T-cell (primary cell): ENCODE data around the gene LRRC36. TPM values are rescaled to one million over a fixed set of nuclear protein-coding genes. Genes with fewer than 3 reads are reported as not detected.

Source experiments
- ATAC-seq, 4 experiments: fragments of 200-7000 bp in 3 of 4; fragments of 150-1000 bp in 1 of 4; cut with Tn5 transposase; replicated peaks in 1 of 4; 1 replicate in 3 of 4; 2 replicates in 1 of 4; pipeline ENCODE4 v1.10.0; 2021; ENCODE audit warnings: moderate library complexity in 3 of 4, mild to moderate bottlenecking in 2 of 4, moderate number of reproducible peaks in 1 of 4
- CTCF ChIA-PET, 2 donors: fragments of 300-600 bp; sonication (Branson Sonifier 250); formaldehyde crosslinking; loops; one replicate each; lab custom pipeline; 2022; ENCODE audit warnings: antibody characterized with exemption in 2 of 2; lab: Charles Lee
- POLR2A ChIA-PET, 2 donors: fragments of 300-600 bp; sonication (Branson Sonifier 250); formaldehyde crosslinking; loops; one replicate each; lab custom pipeline; 2022; ENCODE audit warnings: antibody characterized with exemption in 2 of 2; lab: Charles Lee
- DNase-seq, 35 experiments: peaks; one replicate each; pipeline versions ENCODE4 v3.0.0 to v3.0.0-alpha.2; 2013 to 2023
- H3K27ac ChIP-seq: one replicate; pipeline ENCODE4 v1.5.1; 2013; ENCODE audit warnings: low read length
- H3K27me3 ChIP-seq, 2 experiments: replicated peaks in 1 of 2; 1 replicate in 1 of 2; 2 replicates in 1 of 2; pipeline versions ENCODE4 v1.6.1 to v1.7.0; 2013; ENCODE audit warnings: low read length in 1 of 2, mixed read lengths in 1 of 2; ENCODE audit not compliant: control insufficient read depth in 2 of 2, insufficient read depth in 2 of 2; ENCODE audit errors: extremely low read depth in 1 of 2
- H3K36me3 ChIP-seq, 2 donors: 1 replicate in 1 of 2; 2 replicates in 1 of 2; pipeline versions ENCODE4 v1.6.1 to v1.7.0; 2013; ENCODE audit warnings: low read length in 1 of 2; ENCODE audit not compliant: control insufficient read depth in 2 of 2, insufficient read depth in 1 of 2; ENCODE audit errors: extremely low read depth in 1 of 2
- H3K4me1 ChIP-seq, 2 experiments: 1 replicate in 1 of 2; 2 replicates in 1 of 2; pipeline versions ENCODE4 v1.6.1 to v1.7.0; 2013; ENCODE audit warnings: low read length in 2 of 2, mixed read lengths in 1 of 2; ENCODE audit not compliant: insufficient read depth in 2 of 2, control insufficient read depth in 1 of 2; ENCODE audit errors: extremely low read depth in 1 of 2
- H3K4me3 ChIP-seq, 2 donors: 1 replicate in 1 of 2; 2 replicates in 1 of 2; pipeline versions ENCODE4 v1.5.1 to v1.7.0; 2013; ENCODE audit warnings: mild to moderate bottlenecking in 2 of 2, low read length in 1 of 2, moderate library complexity in 1 of 2; ENCODE audit not compliant: control insufficient read depth in 1 of 2; ENCODE audit errors: extremely low read depth in 1 of 2
- H3K9me3 ChIP-seq: 2 replicates; pipeline ENCODE4 v1.7.0; 2013
- H3K27ac Mint-ChIP-seq, 2 donors: one replicate each; pipeline ENCODE4 v1.8.0; 2020 to 2021; ENCODE audit warnings: mild to moderate bottlenecking in 2 of 2, mixed read lengths in 2 of 2
- H3K27me3 Mint-ChIP-seq, 2 donors: one replicate each; pipeline ENCODE4 v1.8.0; 2021 to 2022; ENCODE audit warnings: mixed read lengths in 2 of 2
- H3K36me3 Mint-ChIP-seq: one replicate; pipeline ENCODE4 v1.8.0; 2021; ENCODE audit warnings: mixed read lengths
- H3K4me1 Mint-ChIP-seq, 3 donors: one replicate each; pipeline ENCODE4 v1.8.0; 2020 to 2022; ENCODE audit warnings: mixed read lengths in 3 of 3, mild to moderate bottlenecking in 1 of 3
- H3K4me3 Mint-ChIP-seq, 3 donors: one replicate each; pipeline ENCODE4 v1.8.0; 2020 to 2022; ENCODE audit warnings: mild to moderate bottlenecking in 3 of 3, mixed read lengths in 3 of 3, moderate library complexity in 3 of 3
- H3K9me3 Mint-ChIP-seq, 3 donors: one replicate each; pipeline ENCODE4 v1.8.0; 2020 to 2022; ENCODE audit warnings: mixed read lengths in 3 of 3
- WGBS: methylation state at CpG from one replicate; pipeline ENCODE4 v1.1.5; 2013; ENCODE audit warnings: missing lambda C conversion rate; ENCODE audit not compliant: insufficient coverage; 5-methylcytosine and 5-hydroxymethylcytosine counted together
- total RNA-seq, 35 experiments: library from RNA in 6 of 35; stranded (reverse) in 6 of 35; fragments of 120-200 nt in 1 of 35; gene quantifications; one replicate each; pipeline versions ENCODE4 v1.2.1 to v1.2.4 and lab custom pipeline; 2013 to 2026

LRRC36 gene
- total RNA-seq, 5 donors from 2014 or later (not counting 1 experiment from before 2014, with no cell fraction given): not detected

GRCh38 chr16:67428146-67428731 lies 101.6 kb downstream of the LRRC36 start:
- H3K36me3 ChIP-seq: no peaks in the 10 kb centered on the region
- 21% methylated on average over 10 of the region's 11 CpGs for WGBS
- peaks cover 33 to 49% of the 10 kb centered on the region in 2 donors for H3K27me3 Mint-ChIP-seq
- H3K4me3 ChIP-seq: no peak overlapping the region
- peaks cover 5 to 16% (median 7%) of the 10 kb centered on the region in 3 donors for H3K4me1 Mint-ChIP-seq
- peak; percentile 37 to 56 (median 50) for ATAC-seq
- H3K27ac ChIP-seq: no peak overlapping the region
- peaks cover 0 to 21% of the 10 kb centered on the region in 2 experiments for H3K4me1 ChIP-seq
- H3K9me3 Mint-ChIP-seq: no peaks in the 10 kb centered on the region
- peaks cover 16 to 75% of the 10 kb centered on the region in 2 experiments for H3K27me3 ChIP-seq
- ChIA-PET POLR2A (no interaction called here), CTCF (interaction anchor here in 1 of 2 donors (1.0 to 1.1 kb wide), 5 partner anchors 14 to 86 kb away, joined by 4 to 6 read pairs (median 4); partner anchors contain the start of gene ATP6V0D1)
- peak in 30 of 35 experiments; percentile 7 to 62 (median 30) for DNase-seq
- no peak overlapping the region for H3K4me3 Mint-ChIP-seq
- no peaks in the 10 kb centered on the region for H3K9me3 ChIP-seq
- H3K27ac Mint-ChIP-seq: no peak overlapping the region
- peaks cover 3% of the 10 kb centered on the region for H3K36me3 Mint-ChIP-seq

- H3K36me3 ChIP-seq: no peaks in the 10 kb centered on the region
- H3K36me3 Mint-ChIP-seq: peaks cover 3% of the 10 kb centered on the region
- H3K27me3 Mint-ChIP-seq: peaks cover 28 to 49% of the 10 kb centered on the region in 2 donors
- no peak for DNase-seq
- peaks cover 15 to 75% of the 10 kb centered on the region in 2 experiments for H3K27me3 ChIP-seq
- peak overlapping the region; percentile 41 to 83 (median 60) for H3K4me3 Mint-ChIP-seq
- no peak for ATAC-seq
- no peaks in the 10 kb centered on the region for H3K9me3 ChIP-seq
- H3K27ac Mint-ChIP-seq: no peak overlapping the region
- POLR2A ChIA-PET: no interaction called here
- no peak overlapping the region for H3K4me3 ChIP-seq
- peaks cover 0 to 21% of the 10 kb centered on the region in 2 experiments for H3K4me1 ChIP-seq
- CTCF ChIA-PET: no interaction called here
- H3K27ac ChIP-seq: no peak overlapping the region
- 93% methylated on average over 2 of the region's 3 CpGs for WGBS
- peaks cover 5 to 16% (median 7%) of the 10 kb centered on the region in 3 donors for H3K4me1 Mint-ChIP-seq
- H3K9me3 Mint-ChIP-seq: no peaks in the 10 kb centered on the region
Observed at GRCh38 chr16:67429053-67429798, 102.6 kb downstream of the LRRC36 start.

GRCh38 chr16:67429799-67430503 lies 103.3 kb downstream of the LRRC36 start:
- ATAC-seq (no peak), DNase-seq (no peak)
- CTCF ChIA-PET: no interaction called here
- WGBS: 39% methylated on average over 7 of the region's 13 CpGs
- Histone ChIP-seq H3K9me3 (no peaks in the 10 kb centered on the region), H3K4me3 (peak overlapping the region in 1 of 2 donors; percentile 58), H3K27ac (no peak overlapping the region), H3K36me3 (no peaks in the 10 kb centered on the region), H3K4me1 (peaks cover 0 to 21% of the 10 kb centered on the region in 2 experiments), H3K27me3 (peaks cover 12 to 67% of the 10 kb centered on the region in 2 experiments)
- Mint-ChIP-seq H3K9me3 (no peaks in the 10 kb centered on the region), H3K4me3 (peak overlapping the region; percentile 73 to 83 (median 73)), H3K27me3 (peaks cover 28 to 49% of the 10 kb centered on the region in 2 donors), H3K27ac (no peak overlapping the region), H3K4me1 (peaks cover 5 to 16% (median 7%) of the 10 kb centered on the region in 3 donors), H3K36me3 (peaks cover 3% of the 10 kb centered on the region)
- POLR2A ChIA-PET: no interaction called here

GRCh38 chr16:67430504-67430976 lies 103.9 kb downstream of the LRRC36 start:
- peak overlapping the region; percentile 73 to 83 (median 73) for H3K4me3 Mint-ChIP-seq
- Histone ChIP-seq H3K36me3 (no peaks in the 10 kb centered on the region), H3K4me1 (peaks cover 0 to 21% of the 10 kb centered on the region in 2 experiments), H3K27ac (no peak overlapping the region), H3K4me3 (peak overlapping the region in 1 of 2 donors; percentile 58), H3K9me3 (no peaks in the 10 kb centered on the region), H3K27me3 (peaks cover 12 to 65% of the 10 kb centered on the region in 2 experiments)
- CTCF ChIA-PET: interaction anchor here in 1 of 2 donors (0.5 to 0.7 kb wide), 2 partner anchors 10 to 17 kb away, joined by 3 read pairs; no protein-coding TSS in a partner anchor
- peaks cover 23 to 46% of the 10 kb centered on the region in 2 donors for H3K27me3 Mint-ChIP-seq
- DNase-seq (peak in 12 of 35 experiments; percentile 4 to 46 (median 14)), ATAC-seq (peak; percentile 48 to 62 (median 58))
- H3K4me1 Mint-ChIP-seq: peaks cover 5 to 16% (median 7%) of the 10 kb centered on the region in 3 donors
- no peak overlapping the region for H3K27ac Mint-ChIP-seq
- H3K36me3 Mint-ChIP-seq: peaks cover 3% of the 10 kb centered on the region
- POLR2A ChIA-PET: no interaction called here
- no peaks in the 10 kb centered on the region for H3K9me3 Mint-ChIP-seq
- under 1% methylated on average over 52 of the region's 53 CpGs for WGBS

GRCh38 chr16:67430977-67431774 lies 104.6 kb downstream of the LRRC36 start, which contains the start of gene HSD11B2:
Gene HSD11B2, plus strand, starts transcription at chr16:67431121. Its CDS starts 128 bp downstream, at chr16:67431249.
- peak within 1 kb of the TSS in 1 of 2 donors; percentile 58 for H3K4me3 ChIP-seq

More at GRCh38 chr16:67430977-67431774, 104.6 kb downstream of the LRRC36 start, which contains the start of gene HSD11B2:
- ChIA-PET CTCF (interaction anchor here in 1 of 2 donors (0.5 to 0.7 kb wide), 2 partner anchors 11 to 16 kb away, joined by 3 read pairs; no protein-coding TSS in a partner anchor), POLR2A (interaction anchor here in 1 of 2 donors (0.5 kb wide), 1 partner anchor 11 kb away, joined by 7 read pairs; no protein-coding TSS in a partner anchor)
- 1% methylated on average over 66 of the region's 87 CpGs for whole genome bisulfite sequencing
- no peaks in the 10 kb centered on the region for H3K9me3 Mint-ChIP-seq
- H3K9me3 ChIP-seq: no peaks in the 10 kb centered on the region
- H3K27me3 Mint-ChIP-seq: peaks cover 23 to 46% of the 10 kb centered on the region in 2 donors
- no peak within 1 kb of the TSS for H3K27ac ChIP-seq
- DNase-seq (peak in 2 of 35 experiments; percentile 14 to 29), ATAC-seq (peak; percentile 43 to 60 (median 52))
- no peaks in the 10 kb centered on the region for H3K36me3 ChIP-seq
- H3K4me1 ChIP-seq: peaks cover 0 to 21% of the 10 kb centered on the region in 2 experiments
- H3K27me3 ChIP-seq: peaks cover 9 to 58% of the 10 kb centered on the region in 2 experiments
- H3K27ac Mint-ChIP-seq: no peak within 1 kb of the TSS
- H3K4me3 Mint-ChIP-seq: peak within 1 kb of the TSS; percentile 73 to 83 (median 73)
- H3K36me3 Mint-ChIP-seq: peaks cover 3% of the 10 kb centered on the region
- H3K4me1 Mint-ChIP-seq: peaks cover 5 to 16% (median 7%) of the 10 kb centered on the region in 3 donors
